PC-9 (cell line): ENCODE measurements around the gene TPD52L1. TPM values are rescaled to one million over a fixed set of nuclear protein-coding genes. Genes with fewer than 3 reads are reported as not detected.

Experiments
- BruUV-seq: library from RNA; stranded (reverse); fragments of 400-500 nt; replicated peaks from 2 replicates; lab custom pipeline; 2021; lab: Mats Ljungman, UMichigan
- CTCF ChIA-PET: fragments of 300-600 bp; sonication (Branson Sonifier 250); formaldehyde crosslinking; loops from one replicate; lab custom pipeline; 2022; ENCODE audit warnings: antibody characterized with exemption; lab: Charles Lee
- POLR2A ChIA-PET: fragments of 300-600 bp; sonication (Branson Sonifier 250); formaldehyde crosslinking; loops from one replicate; lab custom pipeline; 2022; ENCODE audit warnings: antibody characterized with exemption; ENCODE audit not compliant: unreplicated experiment; lab: Charles Lee
- DNase-seq, 2 experiments: peaks; one replicate each; pipeline versions ENCODE4 v3.0.0 to v3.0.0-alpha.2; 2015 to 2022; ENCODE audit warnings: mixed read lengths in 1 of 2
- H2AFZ ChIP-seq: fragments of 200-600 bp; sonication (generic); 2 replicates; pipeline ENCODE4 v1.8.1; 2017; ENCODE audit warnings: antibody characterized with exemption
- H3F3A ChIP-seq: fragments of 200-600 bp; sonication (generic); 2 replicates; pipeline ENCODE4 v1.8.1; 2017; ENCODE audit warnings: antibody characterized with exemption, mild to moderate bottlenecking, low read depth; ENCODE audit not compliant: insufficient read depth
- H3K27ac ChIP-seq: fragments of 200-600 bp; sonication (generic); 2 replicates; pipeline ENCODE4 v1.6.1; 2016; ENCODE audit warnings: mixed run types
- H3K27me3 ChIP-seq: fragments of 200-600 bp; sonication (generic); 2 replicates; pipeline ENCODE4 v1.6.1; 2016; ENCODE audit warnings: low read depth, mixed run types; ENCODE audit not compliant: insufficient read depth
- H3K36me3 ChIP-seq: fragments of 200-600 bp; sonication (generic); 2 replicates; pipeline ENCODE4 v1.6.1; 2016; ENCODE audit warnings: low read depth, mixed run types
- H3K4me1 ChIP-seq: fragments of 200-600 bp; sonication (generic); replicated peaks from 2 replicates; pipeline ENCODE4 v1.6.1; 2016; ENCODE audit warnings: mixed run types; ENCODE audit not compliant: insufficient read depth
- H3K4me2 ChIP-seq: fragments of 200-600 bp; sonication (generic); 2 replicates; pipeline ENCODE4 v1.6.1; 2017; ENCODE audit warnings: mixed run types
- H3K4me3 ChIP-seq: fragments of 200-600 bp; sonication (generic); 2 replicates; pipeline ENCODE4 v1.6.1; 2016; ENCODE audit warnings: mixed run types
- H3K79me2 ChIP-seq: fragments of 200-600 bp; sonication (generic); 2 replicates; pipeline ENCODE4 v1.6.1; 2017; ENCODE audit warnings: low read depth, mixed run types
- H3K9me2 ChIP-seq: fragments of 200-600 bp; sonication (generic); 2 replicates; pipeline ENCODE4 v1.8.1; 2017; ENCODE audit warnings: mild to moderate bottlenecking; ENCODE audit not compliant: insufficient read depth
- H3K9me3 ChIP-seq: fragments of 200-600 bp; sonication (generic); 2 replicates; pipeline ENCODE4 v1.8.1; 2016; ENCODE audit warnings: low read depth; ENCODE audit not compliant: insufficient read depth
- H4K20me1 ChIP-seq: fragments of 200-600 bp; sonication (generic); 2 replicates; pipeline ENCODE4 v1.8.1; 2017; ENCODE audit not compliant: insufficient read depth
- CTCF ChIP-seq: fragments of 200-600 bp; sonication (generic); conservative IDR thresholded peaks from 2 replicates; pipeline ENCODE4 v1.6.1; 2017; ENCODE audit warnings: mixed run types, antibody characterized with exemption, mild to moderate bottlenecking, moderate library complexity
- EZH2 ChIP-seq: fragments of 200-600 bp; sonication (generic); IDR thresholded peaks from 2 replicates; pipeline ENCODE4 v1.8.0; 2017; ENCODE audit warnings: antibody characterized with exemption, low read depth
- intact Hi-C: fragments of 100-400 bp; cut with micrococcal nuclease; formaldehyde crosslinking; loops from one replicate; pipeline ENCODE4 v1.10.0; 2022; ENCODE audit not compliant: unreplicated experiment
- total RNA-seq: library from RNA; stranded (reverse); gene quantifications from 2 replicates; pipeline ENCODE4 v1.2.3, GENCODE V29; 2021

Gene TPD52L1
- total RNA-seq, 1 experiment from 2014 or later: 203 TPM

DNA sequence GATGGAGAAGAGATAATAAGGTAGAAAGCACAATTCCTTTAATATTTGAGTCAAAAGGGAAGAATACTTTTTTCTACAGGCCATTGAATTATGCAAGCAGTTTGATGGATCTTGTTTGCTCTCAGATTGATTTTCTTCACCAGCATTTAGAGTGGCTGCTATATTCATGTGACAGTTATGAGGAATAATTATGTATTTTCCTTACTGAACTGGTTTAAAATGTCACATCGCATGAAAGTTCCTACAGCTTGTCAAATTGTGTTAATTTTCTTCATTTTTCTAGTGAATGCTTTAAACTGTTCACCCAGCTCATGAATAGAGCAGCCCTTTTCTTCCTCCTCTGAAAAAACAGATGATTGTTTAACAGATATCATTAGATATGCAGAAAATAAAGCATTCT, 37.4 kb upstream of the TPD52L1 start:
- TF ChIP-seq CTCF: no peak
- no peak for TF ChIP-seq EZH2
- Histone ChIP-seq H3K27ac (no peak overlapping the region), H3K4me1 (no peaks in the 10 kb centered on the region), H3K9me3 (peaks cover 12% of the 10 kb centered on the region), H3K79me2 (no peaks in the 10 kb centered on the region), H3K4me3 (no peak overlapping the region), H2AFZ (no peak overlapping the region), H3K27me3 (no peaks in the 10 kb centered on the region), H3F3A (no peaks in the 10 kb centered on the region), H4K20me1 (no peaks in the 10 kb centered on the region), H3K4me2 (no peak overlapping the region), H3K9me2 (no peaks in the 10 kb centered on the region), H3K36me3 (no peaks in the 10 kb centered on the region)
- intact Hi-C loops: no loop called here
- no peak for DNase-seq
- no TSS peak for BruUV-seq
- POLR2A ChIA-PET: no interaction called here
- CTCF ChIA-PET: no interaction called here

- DNase-seq: no peak
- Histone ChIP-seq H3F3A (no peaks in the 10 kb centered on the region), H2AFZ (no peak overlapping the region), H3K27me3 (no peaks in the 10 kb centered on the region), H3K4me2 (no peak overlapping the region), H3K9me3 (peaks cover 7% of the 10 kb centered on the region), H4K20me1 (no peaks in the 10 kb centered on the region), H3K9me2 (no peaks in the 10 kb centered on the region), H3K79me2 (no peaks in the 10 kb centered on the region), H3K4me1 (no peaks in the 10 kb centered on the region), H3K27ac (no peak overlapping the region), H3K4me3 (no peak overlapping the region), H3K36me3 (no peaks in the 10 kb centered on the region)
- intact Hi-C loops: no loop called here
- BruUV-seq: no TSS peak
- ChIA-PET POLR2A (no interaction called here), CTCF (no interaction called here)
- TF ChIP-seq EZH2: no peak
- TF ChIP-seq CTCF: no peak
These were observed 36.9 kb upstream of the TPD52L1 start for GRCh38 chr6:125116710-125117109.

DNA sequence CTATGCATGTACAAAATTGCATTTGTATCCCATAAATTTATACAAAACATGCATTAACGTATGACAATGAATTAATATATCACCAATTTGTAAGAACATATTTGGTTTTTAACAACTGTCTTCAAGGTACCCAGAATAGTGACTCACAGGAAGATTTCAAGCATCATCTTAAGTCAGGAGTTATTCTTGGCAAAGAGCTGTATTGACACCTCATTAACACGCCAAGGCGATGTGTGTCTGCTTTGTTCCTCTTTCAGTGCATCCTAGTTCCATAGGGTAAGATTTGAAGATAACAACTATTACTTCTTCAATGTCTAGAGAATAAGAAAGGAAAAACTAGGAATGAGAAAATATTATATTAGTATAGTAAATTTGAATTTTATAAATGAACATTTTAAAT, 35.8 kb upstream of the TPD52L1 start:
- Histone ChIP-seq H3K79me2 (no peaks in the 10 kb centered on the region), H2AFZ (no peak overlapping the region), H3K4me3 (no peak overlapping the region), H3K9me2 (no peaks in the 10 kb centered on the region), H3K4me1 (no peaks in the 10 kb centered on the region), H4K20me1 (no peaks in the 10 kb centered on the region), H3F3A (no peaks in the 10 kb centered on the region), H3K27ac (no peak overlapping the region), H3K27me3 (no peaks in the 10 kb centered on the region), H3K9me3 (no peaks in the 10 kb centered on the region; the same call in 1 of the 2 replicates), H3K4me2 (no peak overlapping the region), H3K36me3 (no peaks in the 10 kb centered on the region)
- no TSS peak for BruUV-seq
- intact Hi-C loops: no loop called here
- CTCF ChIA-PET: no interaction called here
- no peak for DNase-seq
- TF ChIP-seq EZH2 (no peak), CTCF (no peak)
- POLR2A ChIA-PET: no interaction called here
